ENCODE results near the gene ERVFRD-1. TPM values are rescaled to one million over a fixed set of nuclear protein-coding genes. Genes with fewer than 3 reads are reported as not detected.

ERVFRD-1 gene, protein sequence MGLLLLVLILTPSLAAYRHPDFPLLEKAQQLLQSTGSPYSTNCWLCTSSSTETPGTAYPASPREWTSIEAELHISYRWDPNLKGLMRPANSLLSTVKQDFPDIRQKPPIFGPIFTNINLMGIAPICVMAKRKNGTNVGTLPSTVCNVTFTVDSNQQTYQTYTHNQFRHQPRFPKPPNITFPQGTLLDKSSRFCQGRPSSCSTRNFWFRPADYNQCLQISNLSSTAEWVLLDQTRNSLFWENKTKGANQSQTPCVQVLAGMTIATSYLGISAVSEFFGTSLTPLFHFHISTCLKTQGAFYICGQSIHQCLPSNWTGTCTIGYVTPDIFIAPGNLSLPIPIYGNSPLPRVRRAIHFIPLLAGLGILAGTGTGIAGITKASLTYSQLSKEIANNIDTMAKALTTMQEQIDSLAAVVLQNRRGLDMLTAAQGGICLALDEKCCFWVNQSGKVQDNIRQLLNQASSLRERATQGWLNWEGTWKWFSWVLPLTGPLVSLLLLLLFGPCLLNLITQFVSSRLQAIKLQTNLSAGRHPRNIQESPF
- under 1 TPM; 0.09 to 0.32 (median 0.14) TPM for polyA plus RNA-seq (ENCODE audit: insufficient read length in 4 of 4)

DNA sequence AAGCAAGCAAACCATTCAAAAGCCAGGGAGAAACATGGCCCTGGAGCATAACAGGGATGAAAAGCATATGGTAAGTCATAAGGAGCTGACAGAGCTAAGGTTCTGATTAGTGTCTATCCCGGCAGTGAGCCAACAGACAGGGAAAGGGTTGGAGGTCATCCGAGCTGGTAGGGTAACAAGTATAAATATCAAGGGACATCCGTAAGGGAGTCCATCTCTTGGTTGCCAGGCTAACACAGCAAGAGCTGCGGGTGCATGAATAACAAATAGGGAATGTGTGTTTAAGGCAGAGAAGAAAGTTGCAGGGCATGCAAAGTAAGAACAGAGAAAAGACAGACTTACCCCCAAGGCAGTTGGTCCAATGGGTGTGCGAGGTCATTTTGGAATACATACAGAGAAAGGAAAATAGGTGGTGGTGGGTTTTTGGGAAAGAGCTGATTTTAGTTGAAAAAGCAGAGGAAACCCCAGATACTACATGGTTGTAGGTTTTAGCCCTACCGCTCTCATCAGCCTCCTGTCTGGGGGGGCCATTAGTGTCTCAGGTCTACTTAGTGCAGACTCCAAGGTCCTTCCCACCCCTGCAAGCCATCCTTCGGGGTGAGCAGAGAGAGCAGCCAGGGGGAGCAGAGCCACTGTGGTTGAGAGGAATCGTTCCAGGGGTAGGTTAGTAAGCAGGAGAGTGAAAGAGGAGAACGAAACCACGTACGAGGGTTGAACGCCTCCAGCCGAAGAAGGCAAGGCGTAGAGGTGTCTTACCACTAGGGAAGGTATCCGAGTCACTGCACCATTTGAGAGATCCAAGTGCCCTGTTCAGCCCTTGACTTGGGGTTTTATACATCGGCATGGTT, at the start of gene ERVFRD-1:
Gene ERVFRD-1 (minus strand): TSS at position 805 of the 848 bp plus-strand sequence. CDS start 6,415 bp downstream, outside the sequence.
- DNase-seq (ENCODE audit: low read depth in 4 of 4, low spot score in 2 of 4), result no peak

DNA sequence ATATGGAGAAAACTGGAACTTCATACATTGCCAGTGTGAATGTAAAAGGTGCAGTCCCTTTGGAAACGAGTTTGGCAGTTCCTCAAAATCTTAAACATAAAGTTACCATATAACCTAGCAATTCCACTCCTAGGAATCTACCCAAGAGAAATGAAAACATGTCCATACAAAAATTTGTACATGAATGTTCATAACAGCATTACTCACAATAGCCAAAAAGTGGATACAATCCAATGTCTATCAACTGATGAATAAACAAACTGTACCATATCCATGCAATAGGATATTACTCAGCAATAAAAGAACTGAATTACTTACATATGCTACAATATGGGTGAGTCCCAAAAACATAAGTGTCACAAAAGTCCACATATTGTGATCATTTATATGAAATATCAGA, 48.7 kb upstream of the ERVFRD-1 start:
- DNase-seq (ENCODE audit: low read depth in 4 of 4, low spot score in 2 of 4), result no peak

GRCh38 chr6:11155589-11155988, 44.1 kb upstream of the ERVFRD-1 start:
- no peak for DNase-seq (ENCODE audit: low read depth in 4 of 4, low spot score in 2 of 4)

DNA sequence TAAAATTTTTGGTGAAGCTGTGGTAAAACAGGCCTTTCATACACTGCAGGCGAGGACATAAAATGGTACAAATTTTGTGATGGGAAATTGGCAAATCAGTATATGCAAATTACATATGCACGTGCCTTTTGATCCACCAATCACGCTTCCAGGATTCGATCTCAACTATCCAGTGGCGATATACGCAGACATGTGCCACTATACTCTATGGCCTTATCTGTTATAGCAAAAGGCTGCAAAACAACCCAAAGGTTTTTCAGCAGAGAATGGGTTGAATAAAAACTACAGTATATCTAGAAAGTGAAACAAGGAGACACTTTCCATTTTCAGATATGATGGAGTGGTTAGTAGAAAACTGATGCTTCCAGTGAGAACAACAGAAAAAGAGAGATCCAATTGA, 41.9 kb upstream of the ERVFRD-1 start:
- no peak for DNase-seq (ENCODE audit: low read depth in 4 of 4, low spot score in 2 of 4)

GRCh38 chr6:11152581-11152980, 41.1 kb upstream of the ERVFRD-1 start:
- no peak for DNase-seq (ENCODE audit: low read depth in 4 of 4, low spot score in 2 of 4)

GRCh38 chr6:11151488-11151887, 40.0 kb upstream of the ERVFRD-1 start:
- no peak for DNase-seq (ENCODE audit: low read depth in 4 of 4, low spot score in 2 of 4)

- no peak for DNase-seq (ENCODE audit: low read depth in 4 of 4, low spot score in 2 of 4)
These were observed 38.0 kb upstream of the ERVFRD-1 start for GRCh38 chr6:11149551-11149950.

GRCh38 chr6:11146117-11146826, 34.7 kb upstream of the ERVFRD-1 start:
- no peak for DNase-seq (ENCODE audit: low read depth in 4 of 4, low spot score in 2 of 4)

DNA sequence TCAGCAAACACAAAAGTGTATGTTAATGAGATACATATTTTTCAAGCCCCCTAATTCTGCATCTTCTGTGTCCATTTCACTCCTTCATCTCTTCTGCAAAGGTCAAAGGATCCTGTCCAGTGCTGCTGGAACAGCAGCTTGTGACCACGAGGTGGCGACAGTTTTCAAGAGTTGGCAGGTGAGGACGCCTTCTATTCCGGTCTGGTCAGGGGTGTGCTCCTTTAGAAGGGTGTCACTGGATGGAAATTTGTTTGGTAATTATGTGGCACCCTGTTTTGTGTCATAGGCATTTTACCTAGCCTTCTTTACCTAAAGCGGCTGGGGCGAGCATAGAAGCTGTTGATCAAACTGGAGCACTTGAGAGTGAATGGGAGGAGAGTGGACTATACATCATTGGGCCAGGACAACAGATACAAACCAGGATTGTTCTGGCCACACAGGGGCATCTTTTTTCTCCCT, 32.9 kb upstream of the ERVFRD-1 start:
- peak; percentile 31 to 59 (median 45) for DNase-seq (ENCODE audit: low read depth in 4 of 4, low spot score in 2 of 4)

DNA sequence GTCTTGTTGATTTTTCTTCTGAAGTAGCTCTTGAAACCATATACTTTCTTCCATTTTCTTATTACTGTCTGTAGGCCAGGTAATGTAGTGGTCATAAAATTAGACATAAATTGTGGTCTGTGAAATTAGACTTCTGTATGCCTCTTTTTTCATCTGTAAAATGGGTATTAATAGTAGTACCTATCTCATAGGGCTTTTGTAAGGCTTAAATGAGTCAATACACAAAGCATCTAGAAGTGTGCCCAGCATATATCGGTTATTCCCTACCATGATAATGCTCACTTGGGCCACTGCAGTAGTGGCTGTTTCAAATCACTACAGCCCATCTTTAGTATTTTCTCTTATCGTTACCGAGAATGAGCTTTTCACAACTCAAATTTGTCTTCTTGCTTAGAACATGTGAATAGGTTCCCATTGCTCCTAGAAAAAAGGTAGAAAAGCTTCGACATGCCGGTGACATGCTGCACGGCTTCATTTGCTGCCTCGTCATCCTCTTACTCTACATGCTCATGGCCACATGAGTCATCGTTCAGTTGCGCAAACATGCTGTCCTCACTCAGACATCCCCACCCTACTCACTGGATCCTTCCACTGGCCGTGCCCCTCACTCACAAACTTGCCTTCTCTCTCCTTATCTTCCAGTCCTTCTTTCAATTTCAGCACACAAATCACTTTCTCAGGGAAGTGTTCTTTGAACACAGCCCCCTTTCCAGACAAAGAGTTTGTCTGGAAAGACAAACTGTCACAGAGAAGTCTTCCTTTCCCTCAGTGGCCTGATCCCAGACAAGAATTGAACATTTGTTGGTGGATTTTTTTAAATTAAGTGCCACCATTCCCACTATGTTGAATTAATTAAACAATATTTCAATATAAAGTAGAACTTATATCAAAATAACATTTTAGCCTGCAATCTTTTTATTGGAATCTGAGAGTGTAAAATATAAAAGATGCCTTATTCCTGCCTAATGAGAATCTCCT, 32.2 kb upstream of the ERVFRD-1 start:
- no peak for DNase-seq (ENCODE audit: low read depth in 4 of 4, low spot score in 2 of 4)

DNA sequence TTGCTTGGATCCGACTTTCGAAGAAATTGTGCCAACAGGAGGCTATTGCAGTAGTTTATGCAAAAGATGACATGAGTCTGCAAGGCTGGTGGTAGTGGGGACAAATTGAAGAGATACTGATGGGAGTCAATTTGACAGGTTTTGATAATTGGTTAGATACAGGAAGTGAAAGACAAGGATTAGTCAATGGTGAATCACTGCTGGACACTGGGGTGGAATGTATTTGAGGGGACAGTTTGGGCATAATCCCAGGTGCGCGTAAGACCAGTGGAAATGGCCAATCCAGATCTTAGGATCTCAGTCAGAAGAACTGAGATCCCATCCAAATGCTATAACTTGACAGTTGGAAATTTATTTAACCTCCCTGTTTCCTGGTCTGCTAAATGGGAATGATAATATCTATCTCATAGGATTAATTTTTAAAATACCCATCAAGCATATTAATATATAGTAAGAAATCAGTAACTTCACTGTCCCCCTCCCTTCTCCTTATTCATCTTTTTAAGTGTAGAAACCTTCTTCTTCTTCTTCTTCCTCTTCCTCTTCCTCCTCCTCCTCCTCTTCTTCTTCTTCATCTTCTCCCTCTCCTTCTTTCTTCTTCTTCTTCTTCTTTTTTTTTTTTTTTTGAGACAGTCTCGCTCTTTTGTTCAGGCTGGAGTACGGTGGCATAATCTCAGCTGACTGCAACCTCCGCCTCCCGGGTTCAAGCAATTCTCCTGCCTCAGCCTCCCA, 30.9 kb upstream of the ERVFRD-1 start:
- no peak for DNase-seq (ENCODE audit: low read depth in 4 of 4, low spot score in 2 of 4)

GRCh38 chr6:11141295-11141694, 29.8 kb upstream of the ERVFRD-1 start:
- no peak for DNase-seq (ENCODE audit: low read depth in 4 of 4, low spot score in 2 of 4)

DNA sequence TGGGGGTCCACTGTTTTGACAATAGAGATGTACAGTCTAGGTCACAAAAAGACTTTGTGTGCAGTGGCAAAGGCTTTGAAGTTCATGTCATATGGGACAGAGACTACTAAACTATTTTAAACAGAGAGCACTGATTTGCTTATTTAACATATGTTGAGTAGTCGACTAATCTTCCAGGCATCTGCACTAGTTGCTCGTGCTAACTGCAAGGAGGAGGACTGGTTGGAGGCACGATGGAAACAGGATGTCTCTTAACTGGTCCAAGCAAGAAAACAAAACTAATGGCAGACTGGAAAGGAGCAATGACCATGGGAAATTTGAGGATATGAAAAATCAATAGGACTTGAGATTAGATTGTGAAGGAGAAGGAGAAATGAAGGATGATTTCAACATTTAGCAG, 28.5 kb upstream of the ERVFRD-1 start:
- DNase-seq (ENCODE audit: low read depth in 4 of 4, low spot score in 2 of 4), result no peak

DNA sequence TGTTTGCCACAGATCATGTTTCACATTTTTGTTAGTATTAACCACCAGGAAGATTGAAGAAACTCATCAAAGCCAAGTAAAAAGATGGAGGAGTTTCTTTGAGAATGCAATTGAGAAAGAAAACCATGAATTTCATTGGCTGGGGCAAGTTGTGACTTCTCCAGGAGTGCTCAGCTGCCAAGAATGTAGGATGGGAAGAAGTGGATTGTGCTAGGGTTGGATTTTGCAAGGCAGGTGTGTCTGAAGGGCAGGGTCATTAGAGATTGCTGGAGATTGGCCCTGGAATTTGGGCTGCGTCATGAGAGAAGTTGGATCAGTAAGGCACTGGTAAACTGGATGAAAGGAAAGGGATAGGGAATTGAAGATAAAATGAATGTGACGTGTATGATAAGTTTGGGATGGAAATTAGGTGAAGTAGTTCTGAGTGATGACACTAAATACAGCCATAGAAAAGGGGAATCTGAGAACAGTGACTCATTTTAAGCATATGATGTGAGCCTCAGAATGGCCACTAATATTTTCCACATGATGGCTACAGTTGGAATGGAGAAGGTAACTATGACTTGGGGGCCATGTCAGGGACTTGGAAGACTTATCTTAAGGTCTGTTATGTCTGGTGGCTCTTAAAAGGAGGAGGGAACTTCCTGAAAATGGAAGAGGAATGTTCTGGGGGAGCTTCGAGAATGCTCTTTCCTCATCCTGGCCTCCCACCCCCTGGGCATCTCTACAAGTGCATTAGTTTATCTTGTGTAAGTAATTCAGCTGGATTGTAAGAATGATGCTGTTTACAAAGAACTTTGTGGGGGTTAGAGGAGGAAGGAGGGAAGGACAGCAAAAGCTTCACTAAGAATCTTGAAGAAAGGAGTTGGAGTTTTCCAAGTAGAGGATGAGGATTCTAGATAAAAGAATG, 27.8 kb upstream of the ERVFRD-1 start:
- DNase-seq (ENCODE audit: low read depth in 4 of 4, low spot score in 2 of 4), result no peak

DNA sequence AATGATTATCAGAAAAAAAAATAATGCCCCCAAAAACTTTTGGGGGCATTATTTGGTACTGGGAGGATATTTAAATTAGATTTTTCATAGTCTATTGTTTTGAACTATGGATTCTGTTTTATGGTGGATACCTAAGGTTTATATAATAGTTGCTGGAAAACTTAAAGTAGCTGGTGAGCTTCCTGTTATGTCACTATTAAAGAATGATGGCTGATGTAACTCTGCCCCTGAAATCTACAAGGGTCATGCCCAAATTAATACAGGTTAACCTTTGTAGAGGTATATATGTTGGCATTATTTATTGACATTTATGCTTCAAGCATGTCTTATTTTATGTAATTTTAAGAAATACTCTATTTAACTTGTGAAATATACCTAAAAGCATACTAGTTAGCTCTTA, 25.3 kb upstream of the ERVFRD-1 start:
- no peak for DNase-seq (ENCODE audit: low read depth in 4 of 4, low spot score in 2 of 4)

DNA sequence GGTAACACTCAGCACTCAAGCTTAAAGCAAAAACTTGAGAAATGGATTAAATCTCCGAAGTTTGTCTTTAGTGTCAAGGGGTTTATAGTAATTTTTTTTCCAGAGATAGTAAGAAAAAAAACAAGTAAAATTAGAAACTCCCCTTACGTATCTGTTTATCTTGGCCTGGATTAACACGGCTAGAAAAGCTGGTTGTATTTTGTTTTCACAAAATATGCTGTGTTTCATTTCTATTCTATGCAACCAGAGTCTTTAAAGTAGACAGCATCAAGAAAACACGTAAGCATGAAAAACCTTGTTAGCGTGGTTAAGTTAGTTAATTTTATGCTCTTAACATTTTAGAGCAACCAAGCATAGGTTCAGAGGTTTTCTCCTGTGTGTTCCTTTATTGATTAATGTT, 21.8 kb upstream of the ERVFRD-1 start:
- DNase-seq (ENCODE audit: low read depth in 4 of 4, low spot score in 2 of 4), result no peak

DNA sequence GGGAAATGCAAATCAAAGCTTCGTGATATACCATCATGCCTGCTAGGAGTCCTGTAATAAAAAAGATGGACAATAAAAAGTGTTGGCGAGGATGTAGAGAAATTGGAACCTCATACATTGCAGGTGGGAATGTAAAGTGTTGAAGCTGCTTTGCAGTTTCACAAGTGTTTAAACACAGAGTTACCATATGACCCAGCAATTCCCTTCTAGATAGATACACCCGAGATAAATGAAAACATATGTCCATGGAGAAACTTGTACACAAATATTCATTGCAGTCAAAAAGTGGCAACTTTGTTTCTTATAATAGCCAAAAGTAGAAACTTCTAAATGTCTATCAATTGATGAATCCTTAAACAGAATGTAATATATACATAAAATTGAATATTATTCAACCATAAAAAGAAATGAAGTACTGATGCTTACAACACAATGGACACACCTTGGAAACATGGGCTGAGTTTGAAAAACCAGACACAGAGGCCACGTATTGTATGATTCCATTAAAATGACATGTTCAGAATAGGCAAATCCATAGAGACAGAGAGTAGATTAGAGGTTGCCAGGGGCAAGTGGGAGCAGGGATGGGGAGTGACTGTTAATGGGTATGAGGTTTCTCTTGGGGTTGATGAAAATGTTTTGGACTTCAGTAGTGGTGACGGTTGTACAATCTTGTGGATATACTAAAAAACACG, 20.8 kb upstream of the ERVFRD-1 start:
- no peak for DNase-seq (ENCODE audit: low read depth in 4 of 4, low spot score in 2 of 4)

Measured in left renal cortex interstitium (tissue), 4 donors.